Lung (tissue), 12 donors: ENCODE measurements around the gene STX4. TPM values are rescaled to one million over a fixed set of nuclear protein-coding genes. Genes with fewer than 3 reads are reported as not detected.
A peak's percentile ranks its signal among the peaks of the same experiment; 100 is the strongest.
"Not testable (repeated sequence)": the region's sequence is repeated elsewhere in the genome, so short reads cannot be mapped to it uniquely, and the experiment has no call there.

Experiments
- ATAC-seq: fragments of 200-7000 bp; cut with Tn5 transposase; one replicate; pipeline ENCODE4 v1.9.1; 2020; ENCODE audit warnings: moderate number of reproducible peaks; ENCODE audit not compliant: insufficient read depth, low FRiP score
- DNase-seq, 3 donors: peaks; one replicate each; pipeline ENCODE4 v3.0.0-alpha.2; 2013 to 2017
- H3K27ac ChIP-seq, 2 donors: one replicate each; pipeline ENCODE4 v1.5.1; 2013; ENCODE audit warnings: mild to moderate bottlenecking in 2 of 2, moderate library complexity in 2 of 2, control low read depth in 1 of 2, inconsistent platforms in 1 of 2, low read depth in 1 of 2, low read length in 1 of 2
- H3K27me3 ChIP-seq, 3 donors: one replicate each; pipeline ENCODE4 v1.5.1; 2013; ENCODE audit warnings: low read length in 2 of 3; ENCODE audit not compliant: control insufficient read depth in 3 of 3, insufficient read depth in 3 of 3
- H3K36me3 ChIP-seq, 4 donors: one replicate each; pipeline ENCODE4 v1.5.1; 2013; ENCODE audit warnings: low read length in 4 of 4, mild to moderate bottlenecking in 1 of 4, moderate library complexity in 1 of 4; ENCODE audit not compliant: control insufficient read depth in 4 of 4, insufficient read depth in 4 of 4
- H3K4me1 ChIP-seq, 5 donors: one replicate each; pipeline ENCODE4 v1.5.1; 2013; ENCODE audit warnings: low read length in 5 of 5, mild to moderate bottlenecking in 2 of 5, moderate library complexity in 1 of 5; ENCODE audit not compliant: control insufficient read depth in 5 of 5, insufficient read depth in 5 of 5
- H3K4me3 ChIP-seq: one replicate; pipeline ENCODE4 v1.5.1; 2013; ENCODE audit warnings: mild to moderate bottlenecking, control low read depth, moderate library complexity
- H3K9ac ChIP-seq, 2 donors: one replicate each; pipeline ENCODE4 v1.5.1; 2013; ENCODE audit warnings: low read length in 2 of 2, control low read depth in 1 of 2; ENCODE audit not compliant: insufficient read depth in 1 of 2
- H3K9me3 ChIP-seq, 4 donors: one replicate each; pipeline ENCODE4 v1.5.1; 2013; ENCODE audit warnings: low read length in 3 of 4, mild to moderate bottlenecking in 1 of 4, moderate library complexity in 1 of 4; ENCODE audit not compliant: control insufficient read depth in 4 of 4, insufficient read depth in 3 of 4
- CTCF ChIP-seq: IDR thresholded peaks from 2 replicates; pipeline ENCODE4 v1.5.1; 2012; ENCODE audit warnings: mild to moderate bottlenecking; ENCODE audit errors: control extremely low read depth, extremely low read depth
- WGBS, 2 donors: extraction: QIAGEN DNeasy Blood & Tissue Kit; methylation state at CpG; one replicate each; pipeline ENCODE4 v1.1.7; 2013; 5-methylcytosine and 5-hydroxymethylcytosine counted together
- polyA plus RNA-seq, 2 donors: library from polyadenylated mRNA; stranded (reverse); fragments of 200-250 nt; gene quantifications; one replicate each; pipeline ENCODE4 v1.2.1, GENCODE V29; 2013
- total RNA-seq, 2 donors: library from RNA; depleted of rRNA in 1 of 2; stranded (reverse); fragments of >200 nt in 1 of 2; gene quantifications; one replicate each; pipeline ENCODE4 v1.2.1, GENCODE V29; 2014 to 2021
- donor health status: control.
- donor health status: control.
- donor health status: Bipolar disorder and iron deficiency.
- donor health status: healthy.
- donor health status: DM: yes; HTN: yes; CAD: no.

STX4 gene
- total and polyA plus RNA-seq, 4 donors: 41.6 to 98.3 (median 85.7) TPM

DNA sequence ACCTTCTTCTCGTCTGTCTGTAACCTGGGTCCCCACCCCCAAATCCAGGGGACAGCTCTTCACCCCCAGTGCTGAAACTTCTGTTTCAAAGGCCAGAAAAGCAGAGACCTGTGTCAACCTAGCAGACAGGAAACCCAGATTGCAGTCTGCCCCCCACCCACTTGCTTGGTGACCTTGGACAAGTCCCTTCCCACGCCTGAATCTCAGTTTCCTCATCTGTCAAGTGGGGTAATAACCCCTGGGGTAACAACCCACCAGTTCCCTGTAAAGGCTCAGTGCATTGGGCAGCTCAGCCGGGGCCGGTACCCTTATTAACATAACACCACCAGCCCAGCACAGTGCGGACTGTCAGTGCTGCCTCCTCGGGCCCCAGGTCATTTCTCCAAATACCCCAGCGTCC is 24.2 kb upstream of the STX4 start:
- ATAC-seq (no peak), DNase-seq (no peak)
- no peak overlapping the region for H3K27ac ChIP-seq
- 73 to 83% methylated on average over 7 of the region's 7 CpGs for WGBS, 2 donors
- H3K4me1 ChIP-seq: no peaks in the 10 kb centered on the region
- no peak for TF ChIP-seq CTCF
- no peaks in the 10 kb centered on the region for H3K36me3 ChIP-seq
- no peak overlapping the region for H3K4me3 ChIP-seq
- no peak overlapping the region for H3K9ac ChIP-seq
- peaks cover 0 to 44% (median 18%) of the 10 kb centered on the region in 3 donors for H3K27me3 ChIP-seq
- H3K9me3 ChIP-seq: peaks cover 0 to 1% (median 0%) of the 10 kb centered on the region in 4 donors

DNA sequence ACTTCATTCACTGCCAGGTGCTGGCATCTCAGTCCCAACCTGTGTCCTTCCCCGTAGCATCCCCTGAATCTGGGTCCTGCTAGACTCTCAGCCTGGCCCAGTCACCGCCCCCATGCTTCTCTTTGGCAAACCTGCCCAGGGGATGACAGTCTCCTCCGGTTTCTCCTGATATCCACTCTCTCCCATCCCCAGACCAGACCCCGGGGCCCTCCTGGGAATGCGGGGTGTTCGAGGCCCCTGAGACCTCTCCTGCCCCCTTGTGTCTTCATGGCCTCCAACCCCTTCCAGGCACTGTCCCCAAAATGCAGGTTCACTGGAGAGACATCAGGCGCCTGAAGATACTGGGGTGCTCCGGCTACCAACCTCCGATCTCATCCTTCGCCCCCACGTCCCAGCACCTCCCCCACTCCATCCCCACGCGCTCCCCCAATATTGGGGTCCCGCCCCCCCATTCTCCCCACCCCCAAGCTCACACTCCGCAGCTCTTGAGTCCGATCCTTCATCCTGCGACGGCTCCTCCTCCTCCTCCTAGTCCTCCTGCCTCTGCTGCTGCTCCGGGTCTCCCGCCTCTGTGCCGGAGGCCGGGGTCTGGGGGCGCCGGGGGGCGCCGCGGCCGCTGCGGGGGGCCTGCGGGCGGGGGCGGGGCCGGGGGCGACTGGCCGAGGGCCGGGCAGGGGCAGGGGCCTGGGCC is 23.3 kb upstream of the STX4 start:
- Histone ChIP-seq H3K4me1 (no peaks in the 10 kb centered on the region), H3K9me3 (peaks cover 0 to 1% (median 0%) of the 10 kb centered on the region in 4 donors), H3K9ac (no peak overlapping the region), H3K27me3 (peaks cover 0 to 44% (median 18%) of the 10 kb centered on the region in 3 donors), H3K4me3 (no peak overlapping the region), H3K36me3 (no peaks in the 10 kb centered on the region), H3K27ac (no peak overlapping the region)
- DNase-seq: no peak
- no peak for TF ChIP-seq CTCF
- ATAC-seq: no peak
- 10 to 11% methylated on average over 34 to 36 of the region's 36 CpGs for WGBS, 2 donors

DNA sequence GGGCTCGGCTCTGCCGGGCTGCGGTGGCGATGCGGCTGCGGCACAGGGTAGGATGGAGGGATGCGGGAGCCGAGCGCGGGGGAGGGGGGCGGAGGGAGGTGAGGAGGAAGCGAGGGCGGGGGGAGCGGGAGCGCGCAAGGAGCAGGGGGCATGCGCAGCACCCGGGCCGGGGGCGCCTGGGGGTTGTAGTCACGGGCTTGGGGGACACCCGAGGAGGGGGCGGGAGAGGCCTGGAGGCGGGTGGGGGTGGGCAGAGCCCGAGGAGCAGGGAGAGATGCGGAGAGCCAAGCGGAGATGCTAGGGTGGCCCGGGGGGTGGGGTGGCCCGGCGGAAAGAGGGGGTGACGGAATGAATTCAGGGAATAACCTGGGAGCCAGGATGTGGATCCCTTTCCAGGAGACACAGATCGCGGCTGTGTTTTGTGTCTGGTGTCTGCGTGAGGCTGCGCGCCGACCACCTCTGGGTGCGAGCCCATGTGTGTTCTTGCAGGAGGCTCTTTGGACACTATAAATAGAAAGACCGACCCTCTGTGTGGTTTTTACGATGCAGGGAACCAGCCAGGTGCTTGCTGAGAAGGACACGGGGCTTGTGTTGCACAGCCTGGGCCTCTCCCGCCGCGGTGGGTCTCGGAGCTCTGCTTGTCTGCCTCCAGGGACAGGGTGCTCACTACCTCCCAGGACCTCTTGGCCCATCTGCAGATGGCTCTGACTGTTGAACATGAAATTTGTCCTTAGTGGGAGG is 22.6 kb upstream of the STX4 start, which contains the start of gene STX1B:
TSS of gene STX1B (minus strand) at position 54 of the 741 bp plus-strand sequence. CDS start 242 bp downstream, outside the sequence.
- no peak for TF ChIP-seq CTCF
- Histone ChIP-seq H3K4me3 (no peak within 1 kb of the TSS), H3K36me3 (no peaks in the 10 kb centered on the region), H3K27me3 (peaks cover 0 to 41% (median 18%) of the 10 kb centered on the region in 3 donors), H3K9ac (no peak within 1 kb of the TSS), H3K4me1 (no peaks in the 10 kb centered on the region), H3K27ac (no peak within 1 kb of the TSS), H3K9me3 (peaks cover 0 to 1% (median 0%) of the 10 kb centered on the region in 4 donors)
- DNase-seq (peak in 2 of 3 donors; percentile 56 to 61), ATAC-seq (no peak)
- 8 to 9% methylated on average over 41 to 45 of the region's 45 CpGs for WGBS, 2 donors

DNA sequence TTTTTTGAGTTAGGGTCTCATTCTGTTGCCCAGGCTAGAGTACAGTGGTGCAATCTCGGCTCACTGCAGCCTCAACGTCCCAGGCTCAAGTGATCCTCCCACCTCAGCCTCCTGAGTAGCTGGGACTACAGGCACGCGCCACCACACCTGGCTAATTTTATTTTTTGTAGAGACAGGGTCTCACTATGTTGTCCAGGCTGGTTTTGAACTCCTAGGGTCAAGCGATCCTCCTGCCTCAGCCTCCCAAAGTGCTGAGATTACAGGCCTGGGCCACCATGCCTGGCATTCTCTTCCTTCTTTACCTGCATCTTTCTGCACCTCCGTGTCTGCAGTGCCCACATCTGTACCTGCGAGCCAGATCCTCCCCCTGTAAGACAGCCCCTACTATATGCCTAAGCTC is 21.5 kb upstream of the STX4 start:
- H3K4me1 ChIP-seq, ATAC-seq, DNase-seq, H3K9ac ChIP-seq, H3K36me3 ChIP-seq, H3K27ac ChIP-seq, H3K9me3 ChIP-seq, H3K4me3 ChIP-seq: not testable (repeated sequence)
- peaks cover 0 to 31% (median 16%) of the 10 kb centered on the region in 3 donors for H3K27me3 ChIP-seq
- 80 to 86% methylated on average over 7 of the region's 7 CpGs for WGBS, 2 donors

- DNase-seq, H3K4me1 ChIP-seq, H3K4me3 ChIP-seq, H3K27ac ChIP-seq, ATAC-seq, H3K9me3 ChIP-seq, H3K9ac ChIP-seq, H3K36me3 ChIP-seq: not testable (repeated sequence)
- H3K27me3 ChIP-seq: peaks cover 0 to 28% (median 12%) of the 10 kb centered on the region in 3 donors
These were observed 20.1 kb upstream of the STX4 start for GRCh38 chr16:31013292-31013691.
